Loucy (cell line): ENCODE data around the gene SLC44A1.

ENCODE experiments used
- CTCF ChIP-seq: fragments of 200-600 bp; sonication (generic); conservative IDR thresholded peaks from 2 replicates; pipeline ENCODE4 v1.5.1; 2014; ENCODE audit warnings: mild to moderate bottlenecking, antibody characterized with exemption, low read length
- EZH2phosphoT487 ChIP-seq: fragments of 200-600 bp; IDR thresholded peaks from 2 replicates; pipeline ENCODE4 v1.6.1; 2018; ENCODE audit warnings: antibody characterized with exemption, mild to moderate bottlenecking, moderate library complexity, borderline replicate concordance

DNA sequence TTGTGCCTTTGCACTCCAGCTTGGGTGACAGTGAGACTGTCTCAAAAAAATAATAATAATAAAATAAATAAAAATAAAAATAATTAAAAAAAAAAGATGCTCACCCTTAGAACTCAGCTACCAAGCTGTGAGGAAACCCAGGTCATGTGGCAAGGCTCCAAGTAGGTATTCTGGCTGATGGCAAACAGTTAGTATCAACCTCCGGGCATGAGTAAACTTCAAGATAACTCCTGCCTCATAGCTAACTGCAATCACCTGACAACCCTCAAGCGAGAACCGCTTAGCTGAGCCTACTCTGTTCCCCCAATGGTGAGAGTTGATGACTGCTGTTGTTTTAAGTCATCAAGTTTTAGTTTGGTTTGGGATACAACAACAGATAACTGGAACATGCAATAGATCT is 6.1 kb upstream of the SLC44A1 start:
- TF ChIP-seq CTCF (no peak), EZH2phosphoT487 (no peak)
